GM18502 (cell line): ENCODE data around the gene LLGL2.
A peak's percentile ranks its signal among the peaks of the same experiment; 100 is the strongest.
"Not testable (repeated sequence)": the region's sequence is repeated elsewhere in the genome, so short reads cannot be mapped to it uniquely, and the experiment has no call there.

ENCODE experiments used
- ATAC-seq: cut with Tn5 transposase; IDR thresholded peaks from one replicate; pipeline ENCODE4 v1.9.1; 2021; ENCODE audit warnings: mild to moderate bottlenecking; ENCODE audit not compliant: unreplicated experiment, poor library complexity

The LLGL2 gene

DNA sequence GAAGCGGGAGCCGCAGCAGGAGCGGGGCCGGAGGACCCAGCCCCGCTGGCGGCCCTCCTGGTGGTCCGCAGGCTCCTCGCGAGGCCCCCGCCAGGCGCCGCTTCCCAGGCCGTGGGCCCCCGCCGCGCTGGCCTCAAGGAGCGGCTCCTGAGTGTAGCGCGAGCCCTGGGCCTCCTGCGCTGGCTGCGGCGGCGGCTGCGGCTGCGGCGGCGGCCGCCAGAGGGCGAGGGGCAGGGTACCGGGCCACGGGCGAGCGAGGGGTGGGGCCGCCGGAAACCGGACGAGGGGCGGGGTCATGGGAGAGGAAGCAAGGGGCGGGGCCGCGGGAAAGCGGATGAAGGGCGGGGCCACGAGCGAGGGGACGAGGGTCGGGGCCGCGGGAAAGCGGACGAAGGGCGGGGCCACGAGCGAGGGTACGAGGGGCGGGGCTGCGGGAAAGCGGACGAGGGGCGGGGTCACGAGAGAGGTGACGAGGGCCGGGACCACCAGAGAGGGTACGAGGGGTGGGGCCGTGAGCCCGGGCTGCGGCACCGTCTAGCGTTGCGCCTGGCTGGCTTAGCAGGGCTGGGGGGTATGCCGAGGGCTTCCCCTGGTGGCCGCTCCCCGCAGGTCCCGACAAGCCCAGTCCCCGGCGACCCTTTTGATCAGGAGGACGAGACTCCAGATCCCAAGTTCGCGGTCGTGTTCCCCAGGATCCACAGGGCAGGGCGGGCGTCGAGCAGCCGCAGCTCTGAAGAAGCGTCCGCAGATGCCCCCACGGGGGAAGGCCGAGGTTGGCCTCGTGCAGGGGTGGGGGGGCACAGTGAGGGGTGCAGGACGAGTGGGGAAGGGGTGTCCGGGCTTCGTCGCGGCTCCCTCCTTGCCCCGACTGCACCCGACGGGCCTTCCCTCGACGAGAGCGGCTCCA lies 63.8 kb downstream of the LLGL2 start:
- ATAC-seq = peak; percentile 77

DNA sequence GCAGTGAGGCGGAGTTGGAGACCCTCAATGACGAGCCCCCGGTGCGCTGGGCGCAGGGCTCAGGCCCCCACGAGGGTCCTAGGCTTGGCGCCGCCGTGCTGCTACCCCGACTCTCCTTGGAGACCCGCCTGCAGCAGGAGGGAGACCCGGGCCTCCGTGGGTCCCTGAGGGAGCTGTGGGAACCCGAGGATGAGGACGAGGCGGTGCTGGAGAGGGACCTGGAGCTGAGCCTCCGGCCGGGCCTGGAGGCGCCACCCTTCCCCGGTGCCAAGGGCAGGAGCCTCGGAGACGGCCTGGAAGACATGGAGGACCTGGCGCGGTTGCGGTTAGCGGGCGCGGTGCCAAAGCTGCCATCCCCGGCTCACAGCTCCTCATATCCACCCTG lies 64.4 kb downstream of the LLGL2 start:
- ATAC-seq = no peak

DNA sequence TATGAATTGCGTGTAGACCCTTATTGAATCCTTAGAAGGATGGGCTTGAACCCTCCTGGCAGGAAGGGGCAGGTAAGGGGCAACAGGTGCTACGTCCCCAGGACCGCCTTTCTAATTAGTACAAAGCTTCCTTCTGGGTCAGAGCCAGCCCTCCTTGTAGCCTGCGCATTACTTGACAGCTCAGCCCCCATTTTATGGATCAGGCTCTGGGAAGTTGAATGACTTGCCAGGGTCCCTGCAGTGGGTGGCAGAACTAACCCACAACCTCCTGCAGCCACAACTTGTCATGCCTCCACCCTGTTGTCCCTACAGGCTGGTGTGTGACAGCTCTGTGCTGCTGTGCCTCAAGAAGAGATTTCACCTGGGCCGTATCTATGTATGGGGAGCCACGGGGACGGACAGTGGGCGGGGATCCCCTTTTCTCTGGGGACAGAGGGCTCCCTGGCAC lies 64.8 kb downstream of the LLGL2 start:
- no peak for ATAC-seq

DNA sequence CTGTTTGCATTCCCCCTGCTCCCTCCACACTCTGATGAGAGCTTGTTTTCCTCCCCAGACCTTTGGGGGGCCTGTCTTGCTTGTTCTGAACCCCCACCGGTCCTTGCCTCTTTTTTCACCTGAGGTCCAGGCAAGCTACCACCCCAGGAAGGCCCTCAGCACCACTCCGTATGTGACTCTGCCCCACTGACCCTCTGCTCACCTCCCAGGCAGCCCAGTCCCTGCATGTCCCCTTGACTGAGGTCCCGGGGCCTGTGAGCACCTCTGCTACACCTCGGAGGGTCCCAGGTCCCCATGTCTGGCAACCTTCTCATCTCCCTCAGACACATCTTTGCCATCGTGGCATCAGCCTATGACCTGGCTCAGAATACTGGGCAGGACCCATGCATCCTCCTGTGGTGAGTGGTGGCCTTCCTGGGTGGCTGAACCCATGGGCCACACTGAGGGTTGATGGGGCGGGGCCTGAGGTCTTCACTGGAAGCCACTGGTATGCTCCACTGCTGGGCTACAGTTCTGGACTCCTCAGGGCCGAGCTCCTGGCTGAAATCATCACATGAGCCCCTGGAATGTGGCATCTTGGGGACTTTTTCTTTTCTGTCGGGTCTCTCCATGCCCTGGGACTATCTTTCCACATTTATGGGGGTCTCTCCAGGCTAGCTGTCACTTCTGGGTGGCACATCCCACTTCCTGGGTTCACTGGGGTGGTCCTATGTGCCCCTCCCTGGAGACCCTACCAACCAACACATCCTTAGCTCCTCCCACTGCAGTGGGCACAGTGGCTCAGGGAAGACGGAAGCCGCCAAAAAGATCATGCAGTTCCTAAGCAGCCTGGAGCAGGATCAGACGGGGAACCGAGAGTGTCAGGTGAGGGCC lies 65.6 kb downstream of the LLGL2 start:
- ATAC-seq = no peak

DNA sequence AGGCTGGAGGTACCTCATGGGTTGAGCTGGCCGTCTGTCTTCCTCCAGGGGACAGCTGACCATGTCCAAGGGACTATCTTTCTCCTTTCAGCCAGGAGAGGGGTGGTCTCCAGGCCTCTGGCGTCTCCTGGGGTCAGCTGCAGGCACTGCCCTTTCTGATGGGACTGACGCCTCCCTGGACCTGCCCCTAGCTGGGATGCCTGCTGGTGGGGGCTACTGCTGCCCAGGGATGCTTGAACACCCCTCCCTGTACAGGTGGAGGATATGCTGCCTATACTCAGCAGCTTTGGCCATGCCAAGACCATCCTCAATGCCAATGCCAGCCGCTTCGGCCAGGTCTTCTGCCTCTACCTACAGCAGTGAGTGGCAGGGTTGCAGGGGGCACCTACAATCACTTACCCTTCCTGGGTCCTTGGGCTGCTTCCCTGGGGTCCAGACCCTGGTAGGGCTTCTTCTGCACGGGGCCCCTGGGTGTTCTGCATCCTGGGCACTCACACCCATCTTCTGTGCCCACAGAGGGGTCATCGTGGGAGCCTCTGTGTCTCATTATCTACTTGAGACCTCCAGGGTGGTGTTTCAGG lies 66.3 kb downstream of the LLGL2 start:
- no peak for ATAC-seq

DNA sequence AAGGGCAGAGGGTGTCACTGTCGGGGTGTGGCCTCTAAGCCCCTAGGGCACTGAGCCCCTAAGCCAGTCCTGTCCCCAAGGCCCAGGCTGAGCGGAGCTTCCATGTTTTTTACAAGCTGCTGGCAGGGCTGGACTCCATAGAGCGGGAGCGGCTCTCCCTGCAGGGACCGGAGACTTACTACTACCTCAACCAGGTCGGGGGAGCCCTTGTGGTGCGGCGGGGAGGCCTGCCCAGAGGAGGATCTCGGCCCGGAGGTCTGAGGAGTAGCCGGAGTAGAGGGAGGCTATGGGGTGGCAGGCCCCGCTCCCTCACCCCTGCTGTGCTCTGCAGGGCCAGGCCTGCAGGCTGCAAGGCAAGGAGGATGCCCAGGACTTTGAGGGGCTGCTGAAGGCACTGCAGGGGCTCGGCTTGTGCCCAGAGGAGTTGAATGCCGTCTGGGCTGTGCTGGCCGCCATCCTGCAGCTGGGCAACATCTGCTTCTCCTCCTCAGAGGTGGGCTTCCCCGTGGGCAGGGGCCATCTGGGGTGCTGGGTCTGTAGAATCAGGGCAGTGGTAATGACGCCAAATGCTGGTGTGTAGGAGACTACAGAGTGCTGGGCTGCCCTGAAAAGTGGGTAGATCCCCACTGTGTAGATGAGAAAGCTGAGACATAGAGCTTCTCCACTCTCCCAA lies 67.0 kb downstream of the LLGL2 start:
- ATAC-seq = no peak

DNA sequence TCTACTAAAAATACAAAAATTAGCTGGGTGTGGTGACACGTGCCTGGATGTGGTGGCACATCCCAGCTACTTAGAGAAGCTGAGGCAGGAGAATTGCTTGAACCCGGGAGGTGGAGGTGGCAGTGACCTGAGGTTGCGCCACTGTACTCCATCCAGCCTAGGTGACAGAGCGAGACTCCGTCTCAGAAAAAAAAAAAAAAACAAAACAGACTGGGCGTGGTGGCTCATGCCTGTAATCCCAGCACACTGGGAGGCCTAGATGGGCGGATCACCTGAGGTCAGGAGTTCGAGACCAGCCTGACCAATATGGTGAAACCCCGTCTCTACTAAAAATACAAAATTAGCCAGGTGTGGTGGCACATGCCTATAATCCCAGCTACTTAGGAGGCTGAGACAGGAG lies 67.9 kb downstream of the LLGL2 start:
- ATAC-seq = not testable (repeated sequence)

DNA sequence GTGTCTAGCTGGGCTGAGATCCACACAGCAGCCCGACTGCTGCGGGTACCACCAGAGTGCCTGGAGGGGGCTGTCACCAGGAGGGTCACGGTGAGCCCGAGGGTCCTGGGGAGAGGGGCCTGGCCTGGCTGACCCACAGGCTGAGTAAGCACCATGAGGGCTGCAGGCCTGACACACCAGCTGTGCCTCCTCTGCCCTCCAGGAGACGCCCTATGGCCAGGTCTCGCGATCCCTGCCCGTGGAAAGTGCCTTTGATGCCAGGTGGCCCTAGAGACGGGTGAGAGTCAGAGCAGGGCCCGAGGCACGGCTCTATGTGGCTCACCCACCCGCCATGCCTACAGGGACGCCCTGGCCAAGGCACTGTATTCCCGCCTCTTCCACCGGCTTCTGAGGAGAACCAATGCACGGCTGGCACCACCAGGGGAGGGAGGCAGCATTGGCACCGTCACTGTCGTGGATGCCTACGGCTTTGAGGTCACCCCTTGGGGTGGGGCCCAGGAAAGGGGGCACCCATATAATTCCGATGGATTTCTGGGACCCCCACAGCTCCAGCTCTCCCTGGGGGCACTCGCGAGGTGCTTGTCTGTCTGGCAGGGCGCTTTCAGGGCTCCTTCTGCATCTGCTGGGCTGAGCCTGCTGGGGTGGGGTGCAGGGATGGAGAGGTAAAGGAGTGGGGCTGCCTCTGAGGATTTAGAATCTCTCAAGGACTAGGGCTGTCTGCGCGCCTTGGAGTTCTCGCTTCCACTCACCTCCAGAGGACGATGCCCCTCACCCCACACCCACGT lies 69.2 kb downstream of the LLGL2 start:
- ATAC-seq = no peak

DNA sequence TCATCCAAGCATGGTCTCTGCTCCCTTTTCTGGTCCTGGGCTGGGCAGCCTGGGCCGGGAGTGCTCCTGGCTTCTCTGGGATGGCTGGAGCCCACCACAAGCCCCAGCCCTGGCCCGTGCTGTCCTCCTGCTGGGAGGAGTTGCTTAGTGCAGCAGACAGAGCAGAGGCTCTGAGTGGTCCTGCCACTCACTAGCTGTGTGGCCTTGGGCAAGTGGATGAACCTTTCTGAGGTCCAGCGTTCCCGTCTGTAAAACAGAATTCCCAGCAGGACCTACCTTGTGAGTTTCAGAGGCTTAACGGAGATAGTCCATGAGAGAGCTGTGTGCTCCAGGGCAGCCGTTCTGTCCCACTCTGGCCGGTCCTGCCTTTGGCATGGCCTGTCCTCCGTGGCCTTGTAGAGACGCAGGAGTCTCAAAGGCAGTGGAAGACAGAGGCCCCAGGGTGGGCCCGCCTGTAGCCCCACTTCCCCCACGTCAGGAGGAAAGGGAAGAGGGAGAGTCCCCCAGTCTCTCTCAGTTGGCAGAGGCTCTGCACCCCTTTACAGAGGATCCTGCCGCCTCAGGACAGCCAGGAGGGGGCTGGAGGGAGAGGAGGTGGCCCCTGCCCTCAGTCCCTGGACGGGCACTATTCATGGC lies 69.9 kb downstream of the LLGL2 start:
- no peak for ATAC-seq

DNA sequence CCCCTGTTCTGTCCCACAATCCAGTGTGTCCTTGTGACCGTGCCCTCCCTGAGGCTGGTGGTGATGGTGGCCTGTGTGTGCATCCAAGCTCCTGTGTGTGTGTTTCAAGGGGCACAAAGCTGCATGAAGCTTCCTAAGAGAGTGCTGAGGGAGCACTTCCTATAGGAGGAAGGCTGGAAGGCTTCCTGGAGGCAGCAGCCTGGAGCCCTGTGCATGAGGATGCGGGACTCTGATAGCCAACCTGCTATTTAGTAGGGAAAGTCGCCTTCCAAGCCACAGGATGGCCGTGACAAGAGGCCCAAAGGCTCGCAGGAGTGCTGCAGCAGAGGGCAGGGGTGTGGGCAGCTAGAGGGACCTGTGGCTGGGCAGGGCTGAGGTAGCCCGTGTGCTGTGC lies 70.4 kb downstream of the LLGL2 start:
- no peak for ATAC-seq

DNA sequence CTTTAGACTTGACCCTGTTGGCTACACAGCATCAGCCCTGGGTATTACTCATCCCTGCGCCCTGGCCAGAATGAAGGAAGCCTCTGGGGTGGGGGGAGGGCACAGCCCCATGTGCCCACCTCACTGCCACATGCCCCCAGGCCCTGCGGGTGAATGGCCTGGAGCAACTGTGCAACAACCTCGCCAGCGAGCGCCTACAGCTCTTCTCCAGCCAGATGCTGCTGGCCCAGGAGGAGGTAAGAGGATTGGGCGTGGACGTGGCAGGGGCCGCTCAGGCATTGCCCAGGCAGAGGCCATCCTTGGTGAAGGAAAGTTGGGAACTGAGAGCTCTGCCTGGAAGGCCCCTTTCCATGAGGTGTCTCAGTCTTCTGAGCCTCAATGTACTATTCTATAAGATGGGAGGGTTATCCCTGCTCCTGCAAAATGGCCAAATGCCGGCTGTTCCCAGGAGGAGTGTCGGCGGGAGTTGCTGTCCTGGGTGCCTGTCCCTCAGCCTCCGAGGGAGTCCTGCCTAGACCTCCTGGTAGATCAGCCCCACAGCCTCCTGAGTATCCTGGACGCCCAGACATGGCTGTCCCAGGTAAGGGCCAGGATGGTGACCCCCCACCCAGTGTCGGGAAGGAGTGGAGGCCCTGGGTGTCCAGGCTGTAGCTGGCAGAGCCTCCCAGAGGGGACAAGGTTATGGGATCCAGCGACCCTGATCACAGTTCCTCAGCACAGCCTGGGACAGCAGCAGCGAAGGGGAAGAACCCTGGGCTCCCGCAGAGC lies 71.0 kb downstream of the LLGL2 start:
- ATAC-seq = no peak

DNA sequence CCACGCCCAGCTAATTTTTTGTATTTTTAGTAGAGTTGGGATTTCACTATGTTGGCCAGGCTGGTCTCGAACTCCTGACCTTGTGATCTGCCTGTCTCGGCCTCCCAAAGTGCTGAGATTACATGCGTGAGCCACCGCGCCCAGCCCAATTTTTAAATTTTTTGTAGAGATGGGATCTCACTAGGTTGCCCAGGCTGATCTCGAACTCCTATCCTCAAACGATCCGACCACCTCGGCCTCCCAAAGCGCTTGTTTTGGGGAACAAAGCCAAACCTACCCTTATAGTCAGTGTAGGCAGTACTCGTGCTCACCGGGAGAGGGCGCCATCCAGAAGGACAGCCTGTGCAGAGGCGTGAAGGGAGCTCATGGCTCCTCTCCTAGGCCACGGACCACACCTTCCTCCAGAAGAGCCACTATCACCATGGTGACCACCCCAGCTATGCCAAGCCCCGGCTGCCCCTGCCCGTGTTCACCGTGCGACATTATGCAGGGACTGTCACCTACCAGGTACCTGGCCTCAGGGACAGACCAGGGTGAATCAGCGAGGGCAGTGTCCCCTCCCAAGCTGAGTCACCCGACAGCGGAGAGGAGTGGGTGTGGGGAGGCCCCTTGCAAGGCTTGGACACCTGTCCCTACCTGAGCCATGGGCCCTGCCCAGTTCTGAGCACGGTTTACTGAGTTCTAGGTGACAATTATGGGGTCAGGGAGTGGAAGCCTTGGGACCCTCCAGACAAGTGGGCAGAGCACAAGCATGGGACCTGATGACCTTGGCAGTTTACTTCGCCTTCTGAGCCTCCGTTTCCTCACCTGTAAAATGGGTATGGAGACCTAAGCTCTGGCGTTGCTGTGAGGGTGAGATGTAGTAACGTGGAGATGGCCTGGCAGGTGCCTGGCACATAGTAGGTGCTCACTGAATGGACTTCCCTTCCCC lies 75.8 kb downstream of the LLGL2 start:
- ATAC-seq = no peak

DNA sequence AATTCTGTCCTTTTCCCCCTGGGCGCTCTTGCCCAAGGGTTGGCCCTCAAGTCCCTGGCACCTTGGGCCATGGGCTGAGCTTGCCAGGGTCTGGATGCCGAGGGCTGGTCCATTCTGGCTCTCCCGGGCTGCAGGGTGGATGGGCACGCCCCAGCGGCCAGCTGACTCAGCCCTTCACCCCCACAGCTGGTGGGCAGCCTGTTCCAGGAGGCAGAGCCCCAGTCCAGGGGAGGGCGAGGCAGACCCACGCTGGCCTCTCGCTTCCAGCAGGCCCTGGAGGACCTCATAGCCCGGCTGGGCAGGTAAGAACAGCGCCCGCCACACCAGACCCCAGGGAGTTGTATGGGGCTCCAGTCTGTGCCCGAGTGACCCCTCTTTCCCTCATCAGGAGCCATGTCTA lies 77.1 kb downstream of the LLGL2 start:
- no peak for ATAC-seq

DNA sequence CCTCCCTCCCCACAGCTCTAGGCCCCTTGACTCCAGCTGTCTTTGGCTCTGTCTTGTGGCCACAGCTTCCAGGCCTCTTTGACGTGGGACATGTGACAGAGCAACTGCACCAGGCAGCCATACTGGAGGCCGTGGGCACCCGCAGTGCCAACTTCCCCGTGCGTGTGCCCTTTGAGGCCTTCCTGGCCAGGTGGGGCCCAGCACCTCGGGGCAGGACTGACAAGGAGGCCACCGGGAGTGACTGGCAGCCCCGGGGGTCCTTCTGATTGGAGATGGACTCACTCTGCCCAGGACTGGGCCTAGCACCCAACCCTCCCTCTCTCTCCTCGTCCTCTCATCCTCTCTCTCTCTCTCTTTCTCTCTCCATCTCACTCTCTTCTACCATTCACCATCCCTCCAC lies 77.6 kb downstream of the LLGL2 start:
- no peak for ATAC-seq

DNA sequence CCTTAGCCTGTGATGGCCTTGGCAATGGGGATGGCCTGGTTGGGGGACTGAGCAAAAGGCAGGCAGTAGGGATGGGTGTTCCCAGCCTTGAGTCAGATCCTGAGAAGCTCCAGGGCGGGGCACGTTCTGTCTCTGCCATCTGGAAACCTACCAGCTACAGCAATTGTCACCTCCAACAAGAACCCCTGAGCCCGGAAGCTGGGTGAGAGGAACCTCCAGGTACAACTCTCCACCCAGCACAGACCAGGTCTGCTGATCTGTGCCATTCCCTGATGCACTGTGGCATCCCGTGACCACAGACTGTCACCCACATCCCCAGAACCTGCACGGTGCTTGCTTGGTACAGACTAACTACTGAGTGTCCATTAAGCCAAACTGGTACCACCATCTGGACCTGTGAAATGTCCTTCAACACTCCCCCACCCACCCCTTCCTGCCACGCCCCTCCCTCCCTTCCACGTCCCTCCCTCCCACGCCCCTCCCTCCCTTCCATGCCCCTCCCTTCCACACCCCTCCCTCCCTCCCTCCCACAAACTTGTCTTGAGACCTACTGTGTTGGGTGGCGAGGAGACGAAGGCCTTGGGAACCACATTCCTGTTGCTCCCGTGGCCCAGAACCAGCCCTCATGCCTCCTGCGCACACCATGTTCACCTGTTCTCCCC lies 78.7 kb downstream of the LLGL2 start:
- ATAC-seq = no peak

DNA sequence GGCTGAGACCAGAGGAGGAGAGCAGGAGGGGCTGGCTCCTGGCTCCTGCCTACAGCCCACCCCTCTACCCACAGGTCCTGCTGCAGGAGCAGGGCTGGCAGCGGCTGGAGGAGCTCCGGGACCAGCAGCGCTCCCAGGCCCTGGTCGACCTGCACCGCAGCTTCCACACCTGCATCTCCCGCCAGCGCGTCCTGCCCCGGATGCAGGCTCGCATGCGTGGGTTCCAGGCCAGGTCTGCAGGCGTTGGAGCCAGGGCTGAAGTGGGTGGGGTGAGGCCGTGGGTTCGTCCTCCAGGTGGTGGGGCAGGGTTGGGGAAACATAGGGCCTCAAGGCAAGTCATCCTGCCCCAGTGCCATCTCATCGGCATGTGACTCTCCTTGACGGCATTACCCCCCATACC lies 80.3 kb downstream of the LLGL2 start:
- no peak for ATAC-seq

DNA sequence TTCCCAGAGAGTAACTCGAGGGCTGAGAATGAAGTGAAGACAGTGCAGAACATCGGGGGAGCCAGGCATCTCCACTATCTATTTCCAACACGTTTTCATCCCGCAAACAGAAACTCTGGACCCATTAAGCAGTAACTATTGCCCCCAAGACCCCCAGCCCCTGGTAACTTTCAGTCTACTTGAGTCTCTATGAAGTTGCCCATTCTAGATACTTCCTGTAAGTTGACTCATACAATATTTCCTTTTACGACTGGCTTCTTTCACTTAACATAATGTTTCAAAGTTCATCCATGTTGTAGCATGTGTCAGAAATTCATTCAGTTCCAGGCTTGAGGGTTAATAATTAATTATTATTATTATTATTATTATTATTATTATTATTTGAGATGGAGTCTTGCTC lies 81.6 kb downstream of the LLGL2 start:
- no peak for ATAC-seq
